ENCODE measurements around the gene CARS2. TPM values are rescaled to one million over a fixed set of nuclear protein-coding genes. Genes with fewer than 3 reads are reported as not detected.

CARS2 gene
- polyA plus RNA-seq, 2 of the 4 experiments (the other 2 are of a cell fraction), result 31.5 to 41.4 TPM

- no peak for ATAC-seq
- ChIA-PET POLR2A (interaction anchor here (0.9 kb wide), 1 partner anchor 76 kb away, joined by 3 read pairs; no protein-coding TSS in a partner anchor), CTCF (interaction anchor here (0.8 to 2.1 kb wide), 4 partner anchors 10 to 183 kb away, joined by 3 to 7 read pairs (median 4); no protein-coding TSS in a partner anchor)
- no peaks in the 10 kb centered on the region for H3K9me3 ChIP-seq
- no peak for FAIRE-seq
- no peak for DNase-seq (ENCODE audit: low read depth in 1 of 2, low spot score in 1 of 2)
- TF ChIP-seq POLR2A (IDR thresholded peaks at IDR 0.05; ENCODE audit: low read length) (no peak), NR3C1 (IDR thresholded peaks at IDR 0.05) (no peak), ZC3H11A (IDR thresholded peaks at IDR 0.05) (no peak), MAX (IDR thresholded peaks at IDR 0.05) (no peak), CEBPB (IDR thresholded peaks at IDR 0.05) (no peak), FOSB (CRISPR knock-in tag; IDR thresholded peaks at IDR 0.05) (no peak)
- H3K27ac ChIP-seq, result no peak overlapping the region
- H3K4me3 ChIP-seq, result no peak overlapping the region
- no peak overlapping the region for H3K4me2 ChIP-seq
- peaks cover 5% of the 10 kb centered on the region; the same call in 1 of the 3 replicates for H3K4me1 ChIP-seq
- WGBS (ENCODE audit: missing lambda C conversion rate), result 91% methylated on average over 33 of the region's 39 CpGs
These were observed 66.8 kb downstream of the CARS2 start for GRCh38 chr13:110638814-110639806.

GRCh38 chr13:110638257-110638656 is 67.7 kb downstream of the CARS2 start:
- ChIA-PET CTCF (interaction anchor here (0.8 to 2.1 kb wide), 3 partner anchors 13 to 182 kb away, joined by 3 to 7 read pairs (median 3); no protein-coding TSS in a partner anchor), POLR2A (no interaction called here)
- DNase-seq (ENCODE audit: low read depth in 1 of 2, low spot score in 1 of 2) (no peak), ATAC-seq (no peak), FAIRE-seq (no peak)
- TF ChIP-seq PBX3 (IDR thresholded peaks at IDR 0.05), result no peak
- no peak for TF ChIP-seq MAX (IDR thresholded peaks at IDR 0.05)
- no peak for TF ChIP-seq RARB (CRISPR knock-in tag; IDR thresholded peaks at IDR 0.05)
- TF ChIP-seq TFCP2L1 (CRISPR knock-in tag; IDR thresholded peaks at IDR 0.05), result no peak
- TF ChIP-seq RAD21 (conservative IDR thresholded peaks at IDR 0.05 in 1 of 2, IDR thresholded peaks at IDR 0.05 in 1 of 2), result no peak
- TF ChIP-seq EHF (CRISPR knock-in tag; IDR thresholded peaks at IDR 0.05), result no peak
- TF ChIP-seq CHD2 (IDR thresholded peaks at IDR 0.05; ENCODE audit: low read length, partially characterized antibody), result no peak
- TF ChIP-seq HEYL (CRISPR knock-in tag; IDR thresholded peaks at IDR 0.05), result no peak
- Histone ChIP-seq H3K4me2 (no peak overlapping the region), H3K4me3 (no peak overlapping the region), H3K4me1 (peaks cover 5% of the 10 kb centered on the region; the same call in 1 of the 3 replicates), H3K27ac (no peak overlapping the region), H3K9me3 (no peaks in the 10 kb centered on the region)
- 95% methylated on average over 21 of the region's 23 CpGs for WGBS (ENCODE audit: missing lambda C conversion rate)

- CTCF ChIA-PET, result interaction anchor here (1.1 to 1.3 kb wide), 2 partner anchors 21 to 44 kb away, joined by 3 to 4 read pairs; no protein-coding TSS in a partner anchor
- Histone ChIP-seq H3K27ac (no peak overlapping the region), H3K9me3 (no peaks in the 10 kb centered on the region), H3K4me1 (peaks cover 5% of the 10 kb centered on the region; the same call in 1 of the 3 replicates), H3K4me3 (no peak overlapping the region), H3K4me2 (no peak overlapping the region)
- DNase-seq (ENCODE audit: low read depth in 1 of 2, low spot score in 1 of 2) (no peak), FAIRE-seq (no peak), ATAC-seq (no peak)
- POLR2A ChIA-PET, result no interaction called here
- WGBS (ENCODE audit: missing lambda C conversion rate), result 83% methylated on average over 4 of the region's 6 CpGs
- TF ChIP-seq CTCF (IDR thresholded peaks at IDR 0.05) (no peak), MAZ (IDR thresholded peaks at IDR 0.05; ENCODE audit: borderline replicate concordance, low read depth, low read length) (no peak), JUN (IDR thresholded peaks at IDR 0.05) (no peak), RARB (CRISPR knock-in tag; IDR thresholded peaks at IDR 0.05) (no peak), FOXS1 (CRISPR knock-in tag; IDR thresholded peaks at IDR 0.05) (no peak), CBX8 (IDR thresholded peaks at IDR 0.05) (no peak), BHLHE40 (IDR thresholded peaks at IDR 0.05; ENCODE audit: low read depth, low read length) (no peak), PHF8 (IDR thresholded peaks at IDR 0.05; ENCODE audit: borderline replicate concordance, low read depth) (no peak), USF2 (IDR thresholded peaks at IDR 0.05) (no peak), MAFK (IDR thresholded peaks at IDR 0.05; ENCODE audit: partially characterized antibody) (no peak), HES2 (IDR thresholded peaks at IDR 0.05) (no peak)
These were observed 68.2 kb downstream of the CARS2 start for GRCh38 chr13:110637747-110638146.
